Measurements from ENCODE around the gene CSNK2A2. TPM values are rescaled to one million over a fixed set of nuclear protein-coding genes. Genes with fewer than 3 reads are reported as not detected.

The CSNK2A2 gene
- total and polyA plus RNA-seq, 9 of the 15 experiments (the other 6 are each of a cell fraction or from before 2014, with no cell fraction given), result 20.8 to 109 (median 44.7) TPM

DNA sequence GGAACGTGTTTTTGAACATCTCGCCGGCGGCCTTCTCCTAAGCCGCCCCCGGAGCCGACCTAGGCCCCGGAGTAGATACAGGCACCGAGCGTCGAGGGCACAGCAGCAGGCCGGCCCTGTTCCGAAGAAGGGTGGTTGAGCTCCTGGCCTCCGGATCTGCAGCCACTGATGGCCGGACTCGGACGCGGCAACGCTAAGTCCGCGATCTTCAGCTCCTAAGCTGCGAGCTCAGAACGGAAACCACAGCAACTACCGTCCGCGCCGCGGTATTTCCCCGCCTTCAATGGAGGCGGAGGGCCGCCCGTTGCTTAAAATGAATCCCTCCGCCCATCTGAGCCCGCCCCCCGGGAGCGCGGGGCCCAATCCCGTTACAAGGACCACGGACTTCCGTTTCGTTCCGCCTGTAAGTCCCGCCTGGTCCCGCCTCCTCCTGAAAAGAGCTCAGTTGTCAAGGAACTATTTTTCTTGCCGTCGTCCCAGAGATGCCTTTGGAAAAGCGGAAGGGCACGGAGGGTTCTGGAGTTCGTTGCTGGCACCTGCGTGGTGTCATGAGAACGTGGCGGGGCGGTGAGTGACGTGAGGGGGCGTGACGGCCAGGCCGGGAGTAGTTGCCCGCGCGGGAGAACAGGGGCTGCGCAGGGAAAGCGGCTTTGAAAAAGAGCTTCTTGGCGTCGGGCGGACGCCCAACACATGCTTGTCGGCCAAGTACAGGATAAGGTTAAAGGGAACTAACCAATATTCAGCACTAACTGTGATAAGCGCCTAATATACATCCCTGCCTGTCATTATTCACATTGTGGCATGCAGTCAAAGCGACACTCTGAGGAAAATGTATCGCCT lies 68.6 kb downstream of the CSNK2A2 start, which contains the start of gene CFAP20 (continued):
- TF ChIP-seq, protein P1, sequence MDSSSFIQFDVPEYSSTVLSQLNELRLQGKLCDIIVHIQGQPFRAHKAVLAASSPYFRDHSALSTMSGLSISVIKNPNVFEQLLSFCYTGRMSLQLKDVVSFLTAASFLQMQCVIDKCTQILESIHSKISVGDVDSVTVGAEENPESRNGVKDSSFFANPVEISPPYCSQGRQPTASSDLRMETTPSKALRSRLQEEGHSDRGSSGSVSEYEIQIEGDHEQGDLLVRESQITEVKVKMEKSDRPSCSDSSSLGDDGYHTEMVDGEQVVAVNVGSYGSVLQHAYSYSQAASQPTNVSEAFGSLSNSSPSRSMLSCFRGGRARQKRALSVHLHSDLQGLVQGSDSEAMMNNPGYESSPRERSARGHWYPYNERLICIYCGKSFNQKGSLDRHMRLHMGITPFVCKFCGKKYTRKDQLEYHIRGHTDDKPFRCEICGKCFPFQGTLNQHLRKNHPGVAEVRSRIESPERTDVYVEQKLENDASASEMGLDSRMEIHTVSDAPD (CRISPR knock-in tag; IDR thresholded peaks at IDR 0.05), result no peak

- ATAC-seq, result peak; percentile 22
- peak overlapping the region; percentile 81 to 99 for H3K9ac ChIP-seq (ENCODE audit: insufficient read depth in 1 of 2, low read depth in 2 of 2, low read length in 2 of 2)
- H3K27me3 ChIP-seq (ENCODE audit: control insufficient read depth in 2 of 2, insufficient read depth in 2 of 2, low read length in 2 of 2), result no peaks in the 10 kb centered on the region
- peak overlapping the region; percentile 91 for H2AFZ ChIP-seq (ENCODE audit: low read depth, low read length)
- ChIA-PET POLR2A (interaction anchor here (0.7 to 1.7 kb wide), 17 partner anchors 8 to 499 kb away, joined by 3 to 8 read pairs (median 4); no protein-coding TSS in a partner anchor), CTCF (ENCODE audit: low intra/inter-chr PET ratio) (interaction anchor here (1.2 kb wide), 1 partner anchor 107 kb away, joined by 4 read pairs; no protein-coding TSS in a partner anchor)
- H3K4me1 ChIP-seq (replicated peaks in 1 of 2; ENCODE audit: control insufficient read depth in 2 of 2, insufficient read depth in 2 of 2, low read length in 2 of 2), result peaks cover 17 to 30% of the 10 kb centered on the region in 2 experiments; a peak in 4 of 5 replicates
- peak; percentile 58 to 71 (median 63) for DNase-seq (ENCODE audit: extremely low read depth in 1 of 4, low spot score in 3 of 4)
- intact Hi-C loops (cut with micrococcal nuclease), result loop anchor here (10.0 kb wide), 2 partner anchors 136 to 356 kb away; no protein-coding TSS in a partner anchor
- no peak for FAIRE-seq
- peaks cover 3% of the 10 kb centered on the region; the same call in 1 of the 3 replicates for H3K36me3 ChIP-seq (ENCODE audit: control insufficient read depth, insufficient read depth, low read length)
- H3K4me2 ChIP-seq (ENCODE audit: insufficient read depth, low read length), result peak overlapping the region; percentile 92
- WGBS (ENCODE audit: insufficient coverage, low coverage, missing lambda C conversion rate), result 0% methylated on average over 6 of the region's 25 CpGs
- no peaks in the 10 kb centered on the region for H3K9me1 ChIP-seq (ENCODE audit: control insufficient read depth, insufficient read depth, low read length)
- in situ Hi-C loops (cut with MboI), result loop anchor here (10.0 kb wide), 1 partner anchor 114 kb away; no protein-coding TSS in a partner anchor
- H4K20me1 ChIP-seq (replicated peaks; ENCODE audit: control insufficient read depth, insufficient read depth, low read length), result peaks cover 29% of the 10 kb centered on the region
- H3K79me2 ChIP-seq (ENCODE audit: control insufficient read depth, insufficient read depth, low read length), result peaks cover 55% of the 10 kb centered on the region
- no peaks in the 10 kb centered on the region for H3K9me3 ChIP-seq (replicated peaks; ENCODE audit: control insufficient read depth, insufficient read depth, low read depth, low read length)
- BruUV-seq (replicated peaks), result no TSS peak
- H3K4me3 ChIP-seq, result peak overlapping the region; percentile 93
- H3K27ac ChIP-seq (ENCODE audit: extremely low read depth, low read depth, low read length), result peak overlapping the region; percentile 91
- TF ChIP-seq ASH1L (IDR thresholded peaks at IDR 0.05; ENCODE audit: borderline replicate concordance, low read depth, partially characterized antibody) (no peak), THRB (CRISPR knock-in tag; conservative IDR thresholded peaks at IDR 0.05) (no peak), ZBTB9 (CRISPR knock-in tag; IDR thresholded peaks at IDR 0.05) (no peak), CREM (IDR thresholded peaks at IDR 0.05; ENCODE audit: low read depth) (peak; percentile 2; the same call in 1 of the 2 replicates)
- TF ChIP-seq, protein P2, sequence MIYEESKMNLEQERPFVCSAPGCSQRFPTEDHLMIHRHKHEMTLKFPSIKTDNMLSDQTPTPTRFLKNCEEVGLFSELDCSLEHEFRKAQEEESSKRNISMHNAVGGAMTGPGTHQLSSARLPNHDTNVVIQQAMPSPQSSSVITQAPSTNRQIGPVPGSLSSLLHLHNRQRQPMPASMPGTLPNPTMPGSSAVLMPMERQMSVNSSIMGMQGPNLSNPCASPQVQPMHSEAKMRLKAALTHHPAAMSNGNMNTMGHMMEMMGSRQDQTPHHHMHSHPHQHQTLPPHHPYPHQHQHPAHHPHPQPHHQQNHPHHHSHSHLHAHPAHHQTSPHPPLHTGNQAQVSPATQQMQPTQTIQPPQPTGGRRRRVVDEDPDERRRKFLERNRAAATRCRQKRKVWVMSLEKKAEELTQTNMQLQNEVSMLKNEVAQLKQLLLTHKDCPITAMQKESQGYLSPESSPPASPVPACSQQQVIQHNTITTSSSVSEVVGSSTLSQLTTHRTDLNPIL (CRISPR knock-in tag; IDR thresholded peaks at IDR 0.05), result no peak
- TF ChIP-seq, protein P3, sequence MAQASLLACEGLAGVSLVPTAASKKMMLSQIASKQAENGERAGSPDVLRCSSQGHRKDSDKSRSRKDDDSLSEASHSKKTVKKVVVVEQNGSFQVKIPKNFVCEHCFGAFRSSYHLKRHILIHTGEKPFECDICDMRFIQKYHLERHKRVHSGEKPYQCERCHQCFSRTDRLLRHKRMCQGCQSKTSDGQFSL (CRISPR knock-in tag; IDR thresholded peaks at IDR 0.05), result peak; percentile 66; the same call in 1 of the 2 replicates
- TF ChIP-seq, protein P3 (tag; IDR thresholded peaks at IDR 0.05), result peak in 1 of 2 experiments; percentile 72; a peak in 2 of 4 replicates
Observed at GRCh38 chr16:58128711-58129096, 69.2 kb downstream of the CSNK2A2 start.

Measured in K562 (cell line).